Activated CD4-positive, alpha-beta T cell treated with anti-CD3 and anti-CD28 coated beads, Interleukin-2, amount 10 ng/mL, durations not matched to agents 7 days and 5 days (primary cell): ENCODE data around the gene ATP4B. TPM values are rescaled to one million over a fixed set of nuclear protein-coding genes. Genes with fewer than 3 reads are reported as not detected.

Source experiments
- CTCF ChIA-PET: fragments of 350-600 bp; sonication (Branson Sonifier 250); formaldehyde crosslinking; loops from one replicate; lab custom pipeline; 2021; ENCODE audit warnings: antibody characterized with exemption; lab: Charles Lee
- POLR2A ChIA-PET: fragments of 350-600 bp; sonication (Branson Sonifier 250); formaldehyde crosslinking; loops from one replicate; lab custom pipeline; 2021; ENCODE audit warnings: antibody characterized with exemption; lab: Charles Lee
- DNase-seq: peaks from one replicate; pipeline ENCODE4 v3.0.0-alpha.2; 2020
- H3K27ac Mint-ChIP-seq: one replicate; pipeline ENCODE4 v1.8.0; 2021; ENCODE audit warnings: mild to moderate bottlenecking, moderate library complexity, mixed read lengths
- H3K27me3 Mint-ChIP-seq: one replicate; pipeline ENCODE4 v1.8.0; 2021; ENCODE audit warnings: mixed read lengths
- H3K36me3 Mint-ChIP-seq: one replicate; pipeline ENCODE4 v1.8.0; 2021; ENCODE audit warnings: low read depth, mixed read lengths
- H3K4me1 Mint-ChIP-seq: one replicate; pipeline ENCODE4 v1.8.0; 2021; ENCODE audit warnings: mixed read lengths
- H3K4me3 Mint-ChIP-seq: one replicate; pipeline ENCODE4 v1.8.0; 2021; ENCODE audit warnings: mild to moderate bottlenecking, moderate library complexity, mixed read lengths
- H3K9me3 Mint-ChIP-seq: one replicate; pipeline ENCODE4 v1.8.0; 2021; ENCODE audit warnings: mixed read lengths
- total RNA-seq, 2 experiments: library from RNA; stranded (reverse); gene quantifications; one replicate each; pipeline ENCODE4 v1.2.3, GENCODE V29; 2021

ATP4B gene
- total RNA-seq, 2 experiments from 2014 or later, result not detected

DNA sequence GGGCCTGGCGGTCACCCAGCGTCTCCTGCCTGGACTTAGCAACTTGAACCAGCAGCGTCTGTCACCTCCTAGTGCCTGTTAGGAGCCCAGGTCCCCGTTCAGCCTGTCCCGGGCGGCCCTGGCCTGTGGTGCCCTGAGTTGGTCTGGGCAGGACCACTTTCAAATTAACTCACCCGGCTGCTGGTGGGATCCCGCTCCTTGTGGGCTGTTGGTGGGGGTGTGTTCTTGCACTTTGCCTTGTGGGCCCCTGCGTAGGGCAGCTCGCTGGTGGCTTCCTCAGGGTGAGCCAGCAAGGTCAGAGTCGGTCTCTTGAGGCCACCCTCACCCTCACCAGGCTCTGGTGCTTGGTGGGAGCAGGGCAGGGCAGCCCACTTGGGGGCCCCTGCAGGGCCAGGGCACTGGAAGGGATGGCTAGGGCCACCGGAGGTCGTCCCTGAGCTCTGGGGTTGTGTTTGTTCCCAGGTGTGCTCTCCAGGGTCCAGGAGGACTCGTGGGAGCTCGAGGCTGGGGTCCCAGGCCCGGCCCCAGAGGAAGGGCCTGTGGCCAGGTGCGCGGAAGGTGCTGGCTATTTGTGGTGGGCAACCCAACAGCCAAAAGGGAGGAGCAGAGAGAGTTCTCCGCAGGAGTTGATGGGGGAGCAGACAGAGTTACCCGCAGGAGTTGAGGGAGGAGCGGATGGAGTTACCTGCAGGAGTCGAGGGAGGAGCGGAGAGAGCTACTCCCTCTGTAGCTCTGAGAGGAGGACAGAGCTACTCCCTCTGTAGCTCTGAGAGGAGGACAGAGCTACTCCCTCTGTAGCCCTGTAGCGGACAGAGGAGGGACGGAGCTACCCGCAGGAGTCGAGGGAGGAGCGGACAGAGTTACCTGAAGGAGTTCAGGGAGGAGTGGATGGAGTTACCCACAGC lies 56.6 kb downstream of the ATP4B start:
- H3K36me3 Mint-ChIP-seq, result peaks cover 36% of the 10 kb centered on the region
- no peak for DNase-seq
- H3K27ac Mint-ChIP-seq, result no peak overlapping the region
- no peak overlapping the region for H3K4me3 Mint-ChIP-seq
- CTCF ChIA-PET, result no interaction called here
- H3K4me1 Mint-ChIP-seq, result peaks cover 16% of the 10 kb centered on the region
- H3K9me3 Mint-ChIP-seq, result no peaks in the 10 kb centered on the region
- POLR2A ChIA-PET, result no interaction called here
- no peaks in the 10 kb centered on the region for H3K27me3 Mint-ChIP-seq

DNA sequence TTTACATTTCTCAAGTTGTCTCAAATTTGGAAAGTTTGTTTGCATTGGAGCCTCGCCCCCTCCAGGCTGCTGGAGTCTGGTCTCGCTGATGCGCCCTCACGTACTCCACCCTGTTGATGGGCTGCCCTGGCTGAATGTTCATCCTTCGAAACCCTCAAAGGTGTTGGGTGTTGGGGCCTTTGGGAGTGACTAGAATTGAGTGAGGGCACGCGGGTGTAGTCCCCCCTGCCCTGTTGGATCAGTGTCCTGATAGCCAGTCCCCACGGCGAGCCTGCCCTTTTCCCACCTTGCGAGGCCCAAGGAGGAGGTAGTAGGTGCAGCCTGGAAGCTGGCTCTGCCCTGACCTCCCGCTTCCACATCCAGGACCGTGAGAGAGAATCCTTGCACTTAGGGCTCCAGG lies 58.6 kb downstream of the ATP4B start:
- H3K9me3 Mint-ChIP-seq, result no peaks in the 10 kb centered on the region
- peaks cover 3% of the 10 kb centered on the region for H3K4me1 Mint-ChIP-seq
- DNase-seq, result no peak
- no peaks in the 10 kb centered on the region for H3K27me3 Mint-ChIP-seq
- H3K27ac Mint-ChIP-seq, result no peak overlapping the region
- H3K4me3 Mint-ChIP-seq, result no peak overlapping the region
- CTCF ChIA-PET, result no interaction called here
- H3K36me3 Mint-ChIP-seq, result peaks cover 51% of the 10 kb centered on the region
- POLR2A ChIA-PET, result no interaction called here

Other genes starting within 250 kb of the ATP4B start
- 1 to 10 TPM in 1 of 2 experiments, under 1 TPM in 1; 1.00 to 1.4 TPM for gene ADPRHL1, start 204.7 kb downstream of the ATP4B start, total RNA-seq
- gene DCUN1D2, start 167.5 kb downstream of the ATP4B start, total RNA-seq, result 10 to 100 TPM; 13.9 to 20.3 TPM
- gene TFDP1, start 73.4 kb downstream of the ATP4B start, total RNA-seq, result 100 to 1,000 TPM; 152 to 153 TPM
- gene GRK1, start 9.0 kb upstream of the ATP4B start, total RNA-seq, result under 1 TPM in 1 of 2 experiments, not detected in 1; 0.19 TPM
- gene TMEM255B, start 101.0 kb upstream of the ATP4B start, total RNA-seq, result 1 to 10 TPM; 1.3 to 1.8 TPM
- under 1 TPM; 0.82 to 0.92 TPM for gene GAS6, start 205.9 kb upstream of the ATP4B start, total RNA-seq